MM.1S (cell line): ENCODE measurements around the gene IQCK.
A peak's percentile ranks its signal among the peaks of the same experiment; 100 is the strongest.

Source experiments
- DNase-seq: peaks from one replicate; pipeline ENCODE4 v3.0.0-alpha.2; 2015
- H2AFZ ChIP-seq: fragments of 300-600 bp; sonication (generic); 2 replicates; pipeline ENCODE4 v1.6.0; 2016; ENCODE audit warnings: antibody characterized with exemption, low read length
- H3F3A ChIP-seq: fragments of 300-600 bp; sonication (generic); 2 replicates; pipeline ENCODE4 v1.6.1; 2016; ENCODE audit warnings: mild to moderate bottlenecking, antibody characterized with exemption, low read length, moderate library complexity, mixed read lengths; ENCODE audit not compliant: insufficient read depth
- H3K27ac ChIP-seq: fragments of 300-600 bp; sonication (generic); 2 replicates; pipeline ENCODE4 v1.5.1; 2016; ENCODE audit warnings: mild to moderate bottlenecking, low read length
- H3K27me3 ChIP-seq: fragments of 300-600 bp; sonication (generic); replicated peaks from 2 replicates; pipeline ENCODE4 v1.6.0; 2016; ENCODE audit warnings: low read length; ENCODE audit not compliant: insufficient read depth
- H3K36me3 ChIP-seq: fragments of 300-600 bp; sonication (generic); replicated peaks from 2 replicates; pipeline ENCODE4 v1.6.1; 2016; ENCODE audit warnings: mild to moderate bottlenecking, low read length, mixed read lengths; ENCODE audit not compliant: insufficient read depth
- H3K4me1 ChIP-seq: fragments of 300-600 bp; sonication (generic); 2 replicates; pipeline ENCODE4 v1.6.1; 2016; ENCODE audit warnings: low read length, mixed read lengths
- H3K4me2 ChIP-seq: fragments of 300-600 bp; sonication (generic); 2 replicates; pipeline ENCODE4 v1.6.0; 2016; ENCODE audit warnings: low read depth, low read length
- H3K4me3 ChIP-seq: fragments of 300-600 bp; sonication (generic); 2 replicates; pipeline ENCODE4 v1.5.1; 2016; ENCODE audit warnings: low read length, mixed read lengths
- H3K79me2 ChIP-seq: fragments of 300-600 bp; sonication (generic); 2 replicates; pipeline ENCODE4 v1.6.1; 2016; ENCODE audit warnings: mixed run types, low read length, mixed read lengths
- H3K9ac ChIP-seq: fragments of 300-600 bp; sonication (generic); 2 replicates; pipeline ENCODE4 v1.6.1; 2016; ENCODE audit warnings: low read length, mixed read lengths
- H3K9me2 ChIP-seq: fragments of 300-600 bp; sonication (generic); replicated peaks from 2 replicates; pipeline ENCODE4 v1.6.1; 2016; ENCODE audit warnings: mild to moderate bottlenecking, low read length, mixed read lengths; ENCODE audit not compliant: insufficient read depth
- H3K9me3 ChIP-seq: fragments of 300-600 bp; sonication (generic); replicated peaks from 2 replicates; pipeline ENCODE4 v1.6.1; 2016; ENCODE audit warnings: mild to moderate bottlenecking, low read length, mixed read lengths; ENCODE audit not compliant: insufficient read depth
- H4K20me1 ChIP-seq: fragments of 300-600 bp; sonication (generic); 2 replicates; pipeline ENCODE4 v1.6.1; 2016; ENCODE audit warnings: mild to moderate bottlenecking, low read length, moderate library complexity, mixed read lengths; ENCODE audit not compliant: insufficient read depth
- EZH2 ChIP-seq: fragments of 300-600 bp; sonication (generic); optimal IDR thresholded peaks from 2 replicates; pipeline ENCODE3; 2017; ENCODE audit warnings: low read depth, mild to moderate bottlenecking, antibody characterized with exemption, low read length, mixed read lengths
- EZH2phosphoT487 ChIP-seq: fragments of 300-600 bp; sonication (generic); IDR thresholded peaks from 2 replicates; pipeline ENCODE4 v1.6.1; 2018; ENCODE audit warnings: antibody characterized with exemption, low read length
- TF ChIP-seq, protein P1 (sequence below): fragments of 300-600 bp; sonication (generic); IDR thresholded peaks from 2 replicates; pipeline ENCODE4 v1.5.1; 2016; ENCODE audit warnings: antibody characterized with exemption, low read length, mixed read lengths

IQCK gene

DNA sequence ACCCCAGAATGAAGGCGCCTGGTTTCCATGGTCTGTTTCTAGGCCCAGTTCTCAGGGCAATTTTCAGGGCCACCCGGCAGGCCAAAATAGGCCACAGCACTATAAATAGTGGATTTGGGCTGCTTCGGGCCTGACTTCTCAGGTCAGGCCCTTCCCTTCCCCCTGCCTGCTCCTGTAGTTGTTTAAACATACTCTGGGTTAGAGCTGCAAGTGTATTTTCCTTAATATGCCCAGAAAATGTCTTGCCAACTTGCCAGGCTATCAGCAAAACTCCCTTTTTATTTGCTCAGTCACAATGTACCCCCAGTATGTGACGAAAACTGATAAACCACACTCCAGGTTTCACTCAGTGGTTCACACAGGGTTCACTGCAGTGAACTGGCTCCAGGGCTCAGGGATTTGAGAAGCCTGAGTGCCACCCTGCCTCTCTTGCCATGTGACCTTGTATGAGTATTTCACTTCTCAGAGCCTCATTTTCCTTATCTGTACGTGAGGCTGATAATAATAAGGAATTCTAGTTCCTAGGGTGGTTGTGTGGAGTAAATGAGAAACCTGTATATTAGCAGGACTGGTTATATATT is 90.1 kb downstream of the IQCK start:
- Histone ChIP-seq H3K9me2 (no peaks in the 10 kb centered on the region), H3K4me2 (no peak overlapping the region), H3K4me3 (no peak overlapping the region), H3K79me2 (no peaks in the 10 kb centered on the region), H4K20me1 (no peaks in the 10 kb centered on the region), H3K9ac (no peak overlapping the region), H3K36me3 (no peaks in the 10 kb centered on the region), H3K9me3 (no peaks in the 10 kb centered on the region), H3K4me1 (no peaks in the 10 kb centered on the region), H3K27ac (no peak overlapping the region; the same call in 1 of the 2 replicates), H2AFZ (no peak overlapping the region), H3K27me3 (no peaks in the 10 kb centered on the region), H3F3A (no peaks in the 10 kb centered on the region)
- TF ChIP-seq EZH2phosphoT487 (no peak), EZH2 (no peak)
- TF ChIP-seq, protein P1, sequence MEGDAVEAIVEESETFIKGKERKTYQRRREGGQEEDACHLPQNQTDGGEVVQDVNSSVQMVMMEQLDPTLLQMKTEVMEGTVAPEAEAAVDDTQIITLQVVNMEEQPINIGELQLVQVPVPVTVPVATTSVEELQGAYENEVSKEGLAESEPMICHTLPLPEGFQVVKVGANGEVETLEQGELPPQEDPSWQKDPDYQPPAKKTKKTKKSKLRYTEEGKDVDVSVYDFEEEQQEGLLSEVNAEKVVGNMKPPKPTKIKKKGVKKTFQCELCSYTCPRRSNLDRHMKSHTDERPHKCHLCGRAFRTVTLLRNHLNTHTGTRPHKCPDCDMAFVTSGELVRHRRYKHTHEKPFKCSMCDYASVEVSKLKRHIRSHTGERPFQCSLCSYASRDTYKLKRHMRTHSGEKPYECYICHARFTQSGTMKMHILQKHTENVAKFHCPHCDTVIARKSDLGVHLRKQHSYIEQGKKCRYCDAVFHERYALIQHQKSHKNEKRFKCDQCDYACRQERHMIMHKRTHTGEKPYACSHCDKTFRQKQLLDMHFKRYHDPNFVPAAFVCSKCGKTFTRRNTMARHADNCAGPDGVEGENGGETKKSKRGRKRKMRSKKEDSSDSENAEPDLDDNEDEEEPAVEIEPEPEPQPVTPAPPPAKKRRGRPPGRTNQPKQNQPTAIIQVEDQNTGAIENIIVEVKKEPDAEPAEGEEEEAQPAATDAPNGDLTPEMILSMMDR: no peak
- peak; percentile 48 for DNase-seq

DNA sequence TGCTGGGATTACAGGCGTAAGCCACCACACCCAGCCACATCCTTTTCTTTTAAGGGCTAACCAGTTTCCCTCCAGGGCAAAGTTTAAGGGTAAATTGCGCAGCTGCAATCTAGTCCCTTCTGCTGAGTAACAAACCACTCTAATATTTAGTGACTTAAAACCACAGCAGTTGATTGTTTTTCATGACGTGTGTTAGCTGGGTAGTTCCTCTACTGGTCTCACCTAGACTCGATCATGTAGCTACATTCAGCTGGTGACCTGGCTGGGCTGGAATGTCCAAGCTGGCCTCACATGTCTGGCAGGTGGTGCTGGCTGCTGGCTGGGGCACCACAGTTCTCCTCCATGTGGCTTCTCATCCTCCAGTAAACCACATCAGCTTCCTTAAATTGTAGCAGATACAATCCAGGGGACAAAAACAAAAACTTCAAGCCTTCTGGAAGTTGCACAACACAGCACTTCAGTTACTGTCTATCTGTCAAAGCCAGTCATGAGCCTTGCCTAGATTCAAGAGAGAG is 91.1 kb downstream of the IQCK start:
- H3K79me2 ChIP-seq: no peaks in the 10 kb centered on the region
- no peak overlapping the region for H2AFZ ChIP-seq
- H3K9me2 ChIP-seq: no peaks in the 10 kb centered on the region
- H3K9ac ChIP-seq: no peak overlapping the region
- no peaks in the 10 kb centered on the region for H3K4me1 ChIP-seq
- H3K36me3 ChIP-seq: no peaks in the 10 kb centered on the region
- no peaks in the 10 kb centered on the region for H4K20me1 ChIP-seq
- H3K9me3 ChIP-seq: no peaks in the 10 kb centered on the region
- H3K27me3 ChIP-seq: no peaks in the 10 kb centered on the region
- no peak overlapping the region for H3K4me3 ChIP-seq
- no peaks in the 10 kb centered on the region for H3F3A ChIP-seq
- no peak for DNase-seq
- H3K4me2 ChIP-seq: no peak overlapping the region
- no peak overlapping the region for H3K27ac ChIP-seq
- TF ChIP-seq EZH2phosphoT487 (no peak), EZH2 (no peak)
- TF ChIP-seq, protein P1: no peak

DNA sequence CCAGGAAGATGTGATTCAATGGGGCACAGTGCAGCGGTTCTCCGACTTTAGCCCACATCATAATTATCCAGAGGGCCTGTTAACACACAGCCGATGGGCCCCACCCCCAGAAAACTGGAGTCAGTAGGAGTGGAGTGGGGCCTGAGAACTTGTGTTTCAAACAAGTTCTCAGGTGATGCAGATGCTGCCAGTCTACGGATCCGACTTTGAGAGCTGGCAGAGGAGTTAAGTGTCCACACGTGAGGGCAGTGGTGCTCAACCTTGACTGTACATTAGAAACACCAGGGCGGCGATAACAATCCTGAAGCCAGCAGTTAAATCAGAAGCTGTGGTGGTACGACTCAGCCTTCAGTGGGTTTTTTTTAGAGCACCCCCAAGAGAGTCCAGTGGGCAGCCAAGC is 91.6 kb downstream of the IQCK start:
- no peaks in the 10 kb centered on the region for H3K9me3 ChIP-seq
- H3K9me2 ChIP-seq: no peaks in the 10 kb centered on the region
- H3K4me1 ChIP-seq: no peaks in the 10 kb centered on the region
- no peak overlapping the region for H2AFZ ChIP-seq
- no peak for DNase-seq
- no peaks in the 10 kb centered on the region for H3K79me2 ChIP-seq
- TF ChIP-seq EZH2phosphoT487: no peak
- no peak for TF ChIP-seq EZH2
- TF ChIP-seq, protein P1: no peak
- H3K4me2 ChIP-seq: no peak overlapping the region
- no peaks in the 10 kb centered on the region for H4K20me1 ChIP-seq
- H3K9ac ChIP-seq: no peak overlapping the region
- H3K36me3 ChIP-seq: no peaks in the 10 kb centered on the region
- H3K4me3 ChIP-seq: no peak overlapping the region
- H3K27me3 ChIP-seq: no peaks in the 10 kb centered on the region
- H3F3A ChIP-seq: no peaks in the 10 kb centered on the region
- H3K27ac ChIP-seq: no peak overlapping the region
